GM21619 (cell line): ENCODE results near the gene RFC2.

ENCODE experiments used
- ATAC-seq: cut with Tn5 transposase; IDR thresholded peaks from one replicate; pipeline ENCODE4 v1.9.1; 2021; ENCODE audit not compliant: unreplicated experiment

The RFC2 gene

DNA sequence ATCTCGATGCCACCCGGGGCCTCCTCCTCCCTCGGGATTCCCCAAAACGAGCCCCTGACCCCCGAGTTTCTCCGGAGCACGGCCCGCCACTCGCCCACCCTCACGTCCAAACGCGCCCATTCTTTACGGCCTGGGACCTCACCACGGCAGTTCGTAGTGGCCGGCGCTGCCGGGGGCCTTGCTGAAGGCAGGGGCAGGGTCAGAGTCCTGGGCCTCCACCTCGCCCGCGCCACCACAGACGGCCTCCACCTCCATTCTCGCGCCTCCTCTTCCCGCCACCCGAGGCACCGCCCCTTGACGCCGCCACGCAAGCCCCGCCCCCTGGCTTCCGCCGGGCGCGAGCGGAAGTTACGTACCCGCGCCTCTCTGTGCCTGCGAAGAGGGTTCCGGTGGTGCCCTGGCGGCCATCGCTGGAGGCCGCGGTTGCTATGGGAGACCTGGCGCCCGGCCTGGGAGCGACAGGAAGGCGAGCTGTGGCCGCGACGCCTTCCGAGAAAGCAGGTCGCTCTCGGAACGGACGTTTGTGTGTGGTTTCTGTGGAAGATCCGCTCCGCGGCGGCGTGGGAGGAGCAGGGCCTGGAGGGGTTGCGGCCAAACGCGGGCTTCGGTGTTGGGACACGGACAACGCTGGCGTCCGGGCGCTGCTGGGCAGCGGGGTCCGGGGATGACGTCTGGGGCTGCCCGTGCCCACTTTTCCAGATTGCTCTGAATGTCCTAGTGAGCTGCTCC is at the start of gene RFC2:
TSS of gene RFC2 (minus strand) at position 271 of the 729 bp plus-strand sequence. CDS start at position 255, 16 bp downstream.
- peak; percentile 89 for ATAC-seq

DNA sequence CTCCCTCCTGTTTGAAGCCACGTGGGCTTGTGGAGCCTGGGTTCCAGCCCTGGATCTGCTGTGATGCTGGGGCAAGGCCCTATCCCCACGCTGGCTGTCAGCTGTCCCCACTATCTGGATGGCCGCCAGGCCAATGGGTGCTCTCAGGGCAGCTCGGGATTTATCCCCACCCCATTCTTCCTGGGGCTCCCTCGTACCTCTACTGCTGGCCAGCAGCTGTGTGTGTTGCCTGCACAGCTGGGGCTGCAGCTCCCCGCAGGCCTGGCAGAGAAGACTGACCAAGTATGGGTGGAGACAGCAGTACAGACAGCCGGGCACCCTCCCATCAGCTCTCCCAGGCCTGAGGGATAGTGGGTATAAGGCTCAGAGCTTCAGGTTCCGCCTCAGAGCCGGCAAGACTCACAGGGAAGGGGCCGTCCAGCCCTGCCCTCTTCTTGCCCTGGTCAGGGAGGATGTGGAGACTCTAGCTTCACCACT is 48.6 kb upstream of the RFC2 start:
- ATAC-seq = no peak

DNA sequence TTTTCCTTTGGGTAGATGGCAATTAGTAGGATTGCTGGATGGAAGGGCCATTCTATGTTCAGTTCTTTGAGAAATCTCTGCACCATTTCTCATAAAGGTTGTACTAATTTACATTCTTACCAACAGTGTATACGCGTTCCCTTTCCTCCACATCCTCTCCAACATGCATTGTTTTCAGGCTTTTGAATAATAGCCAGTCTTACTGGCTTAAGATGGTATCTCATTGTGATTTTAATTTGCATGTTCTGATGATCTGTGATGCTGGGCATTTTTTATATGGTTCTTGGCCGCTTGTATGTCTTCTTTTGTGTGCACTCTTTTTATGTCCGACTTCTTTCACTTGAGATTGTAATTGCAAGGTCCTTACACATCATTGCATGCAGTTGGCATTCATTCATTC is 46.7 kb upstream of the RFC2 start:
- no peak for ATAC-seq

DNA sequence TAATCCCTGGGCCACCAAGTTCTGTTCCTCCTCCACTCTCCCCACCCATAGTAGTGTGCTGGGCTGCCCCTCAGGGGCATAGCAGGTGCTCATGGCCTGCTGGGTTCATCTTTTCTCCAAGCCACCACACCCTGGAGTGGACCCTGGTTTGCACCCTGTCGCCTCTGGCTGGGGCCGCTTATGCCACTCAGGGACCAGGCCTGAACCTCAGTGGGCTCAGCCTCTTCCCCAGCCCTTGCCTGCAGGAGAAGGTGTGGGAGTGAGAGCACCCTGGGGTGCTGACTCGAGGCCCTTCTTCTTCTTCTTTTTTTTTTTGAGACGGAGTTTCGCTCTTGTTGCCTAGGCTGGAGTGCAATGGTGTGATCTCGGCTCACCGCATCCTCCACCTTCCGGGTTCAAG is 45.2 kb upstream of the RFC2 start:
- ATAC-seq = no peak

DNA sequence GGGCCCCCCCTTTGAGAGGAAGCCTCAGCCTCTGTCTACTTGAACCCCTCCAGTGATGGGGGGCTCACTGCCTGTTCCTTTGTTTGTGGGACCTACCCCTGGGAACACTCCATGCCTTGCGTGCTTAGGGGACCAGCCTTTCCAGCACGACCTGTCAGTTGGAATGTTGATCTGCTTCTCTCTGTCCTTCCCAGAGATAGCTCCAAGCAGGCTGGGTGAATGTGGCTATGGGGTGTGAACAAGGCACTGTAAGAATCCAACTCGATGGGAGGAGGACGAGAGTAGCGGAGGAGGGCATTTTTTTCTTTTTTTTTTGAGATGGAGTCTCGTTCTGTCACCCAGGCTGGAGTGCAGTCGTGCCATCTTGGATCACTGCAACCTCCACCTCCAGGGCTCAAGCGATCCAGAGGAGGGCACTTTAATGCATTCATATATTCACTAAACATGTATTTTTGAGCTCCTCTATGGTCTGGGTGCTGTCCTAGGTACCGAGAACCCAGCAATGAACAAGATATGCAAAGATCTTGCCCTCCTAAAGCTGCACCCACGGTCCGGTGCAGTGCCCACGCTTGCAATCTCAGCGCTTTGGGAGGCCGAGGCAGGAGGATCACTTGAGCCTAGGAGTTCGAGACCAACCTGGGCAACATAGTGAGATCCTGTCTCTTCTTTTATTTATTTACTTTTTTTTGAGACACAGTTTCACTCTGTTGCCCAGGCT is 43.5 kb upstream of the RFC2 start:
- ATAC-seq = no peak

DNA sequence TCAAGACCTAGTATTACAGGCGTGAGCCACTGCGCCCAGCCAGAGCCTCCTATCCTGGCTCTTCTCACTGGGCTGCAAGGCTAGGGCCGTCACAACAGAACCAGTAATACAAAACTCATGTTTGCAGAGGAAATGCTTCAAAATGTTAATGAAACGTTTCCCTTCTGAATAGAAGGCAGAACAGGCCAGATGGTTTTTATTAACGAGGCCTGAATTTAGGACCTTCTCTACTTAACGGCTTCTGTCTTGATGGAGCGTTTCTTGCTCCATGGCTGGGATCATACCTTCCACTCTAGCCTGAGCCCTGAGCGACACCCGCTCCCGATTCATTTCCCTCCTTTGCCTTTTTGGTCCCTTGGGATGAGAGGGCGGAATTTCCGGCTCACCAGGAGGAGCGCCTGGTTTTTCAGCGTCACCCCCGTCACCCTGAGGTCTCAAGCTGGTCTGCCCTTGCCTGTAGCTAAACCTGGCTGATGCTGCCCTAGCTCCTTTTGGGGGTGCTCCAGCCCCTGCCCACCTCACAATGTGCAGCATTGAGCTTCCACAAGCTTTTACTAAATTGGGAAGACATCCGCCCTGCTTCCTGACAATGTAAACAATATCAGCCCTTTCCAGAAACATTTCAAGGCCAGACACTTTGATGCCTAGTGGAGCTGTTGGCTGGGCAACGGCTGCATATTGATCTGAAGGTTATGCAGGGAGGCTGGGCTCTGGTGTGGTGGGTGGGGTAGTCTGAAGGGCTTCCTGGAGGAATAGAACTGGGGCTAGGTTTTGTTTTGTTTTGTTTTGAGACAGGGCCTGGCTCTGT is 40.2 kb upstream of the RFC2 start:
- no peak for ATAC-seq

DNA sequence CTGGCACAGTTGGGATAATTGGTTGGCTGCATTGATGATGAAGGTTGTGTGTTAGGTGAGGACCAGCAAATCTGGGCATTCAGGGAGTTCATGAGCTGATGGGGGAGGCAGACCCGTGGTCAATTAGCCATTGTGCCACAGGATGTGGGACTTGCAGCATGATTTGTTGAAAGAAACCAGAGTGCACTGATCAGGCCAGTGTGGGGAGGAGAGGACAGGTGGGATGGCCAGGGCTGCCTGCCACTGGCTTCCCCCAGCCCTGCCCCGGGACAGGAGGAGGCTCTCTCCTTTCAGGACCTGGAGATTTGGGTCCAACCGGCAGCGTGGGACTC is 39.3 kb upstream of the RFC2 start:
- ATAC-seq = no peak

DNA sequence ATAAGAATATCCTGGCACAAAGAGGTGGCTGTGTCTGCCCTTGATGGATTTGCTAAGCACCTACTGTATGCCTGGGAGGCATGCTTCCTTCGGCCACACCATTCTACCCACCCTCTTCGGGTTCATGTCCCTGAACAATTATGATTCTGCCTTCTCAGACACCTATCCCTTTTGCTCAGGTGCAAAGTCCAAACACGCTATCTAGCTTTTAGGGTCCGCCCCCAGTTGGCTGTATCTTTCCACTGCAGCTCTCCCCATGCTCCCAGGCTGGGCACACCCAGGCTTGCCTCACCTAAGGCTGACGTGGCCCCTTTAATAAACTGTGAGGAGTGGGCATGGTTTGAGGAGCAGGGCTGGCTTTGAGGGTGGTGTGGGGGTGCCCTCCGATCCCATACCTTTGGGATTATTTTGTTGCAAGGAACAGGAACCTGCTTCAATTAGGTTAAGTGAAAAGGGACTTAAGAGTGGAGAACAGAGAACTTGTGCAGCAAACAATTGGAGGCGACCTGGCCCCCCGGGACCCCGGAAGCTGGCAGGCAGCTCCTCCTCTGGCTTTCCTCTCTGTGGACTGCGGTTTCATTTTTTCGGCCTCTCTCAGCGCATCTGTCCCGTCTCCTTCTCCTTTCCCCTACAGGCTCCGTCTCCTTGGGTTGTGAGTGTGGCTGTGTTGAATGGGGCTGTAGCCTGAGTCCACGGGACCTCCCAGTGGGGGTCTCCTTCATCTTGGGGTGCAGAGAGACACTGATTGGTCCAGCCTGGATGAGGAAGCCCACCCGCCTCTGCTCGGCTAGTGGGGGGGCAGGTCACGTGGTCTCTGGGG is 38.8 kb upstream of the RFC2 start:
- ATAC-seq = no peak

DNA sequence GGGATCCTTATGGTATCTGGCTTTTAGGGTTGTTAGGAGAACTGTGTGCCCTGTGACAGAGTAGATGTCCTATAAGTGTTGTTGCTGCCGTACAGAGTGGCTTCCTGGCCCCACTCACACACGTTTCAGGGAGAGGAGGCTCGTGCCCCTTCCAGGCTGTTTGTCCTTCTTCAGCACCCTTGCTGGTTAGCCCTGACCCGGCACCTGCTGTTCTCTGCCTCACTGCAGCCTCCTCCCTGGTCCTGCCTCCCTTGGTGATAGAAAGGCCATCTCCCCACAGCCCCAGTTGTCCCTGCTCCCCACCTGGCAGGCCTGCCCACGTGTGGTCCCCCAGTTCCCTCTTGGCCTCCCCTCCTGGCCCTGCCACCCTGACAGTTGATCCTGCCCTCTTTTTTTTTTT is 37.3 kb upstream of the RFC2 start:
- no peak for ATAC-seq

DNA sequence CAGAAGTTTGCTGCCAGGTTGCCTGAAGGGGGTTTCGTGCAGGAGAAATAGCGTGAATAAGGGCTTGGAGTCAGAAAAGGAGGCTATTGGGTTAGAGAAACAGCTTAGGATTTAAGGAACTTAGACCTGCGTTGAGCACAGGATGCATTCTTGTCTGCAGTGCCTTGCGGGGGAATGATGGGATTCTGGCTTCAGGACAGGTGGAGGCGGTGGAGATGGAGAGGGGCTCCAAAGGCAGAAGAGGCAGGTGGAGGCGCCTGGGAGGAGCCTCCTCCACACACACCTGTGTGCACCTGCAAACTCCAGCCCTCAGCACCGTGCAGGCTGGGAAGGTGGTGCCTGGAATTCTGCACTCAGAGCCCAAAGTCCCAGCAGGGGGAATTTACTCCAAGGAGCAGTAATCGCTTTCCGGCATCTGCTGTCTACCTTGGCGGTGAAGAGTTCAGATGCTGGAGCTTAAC is 36.8 kb upstream of the RFC2 start:
- no peak for ATAC-seq

DNA sequence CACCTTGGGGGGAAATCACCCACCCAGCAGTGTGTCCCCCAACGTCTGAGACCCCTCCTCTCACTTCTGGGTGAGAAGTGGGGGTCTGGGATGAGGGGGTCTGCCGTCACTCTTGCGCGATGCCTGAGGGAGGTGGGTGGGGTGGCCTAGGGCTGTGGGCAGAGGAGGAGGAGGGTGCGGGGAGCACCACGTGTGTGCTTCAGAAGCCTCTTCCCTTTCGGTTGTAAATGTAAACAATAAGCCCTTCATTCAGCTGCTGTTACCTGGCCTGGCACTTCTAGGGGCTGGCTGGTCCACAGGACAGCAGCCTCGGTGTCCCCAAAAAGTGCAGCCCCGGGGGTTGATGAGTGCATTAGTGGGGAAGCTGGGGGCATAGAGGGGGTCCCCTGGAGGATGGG is 36.4 kb upstream of the RFC2 start:
- no peak for ATAC-seq

DNA sequence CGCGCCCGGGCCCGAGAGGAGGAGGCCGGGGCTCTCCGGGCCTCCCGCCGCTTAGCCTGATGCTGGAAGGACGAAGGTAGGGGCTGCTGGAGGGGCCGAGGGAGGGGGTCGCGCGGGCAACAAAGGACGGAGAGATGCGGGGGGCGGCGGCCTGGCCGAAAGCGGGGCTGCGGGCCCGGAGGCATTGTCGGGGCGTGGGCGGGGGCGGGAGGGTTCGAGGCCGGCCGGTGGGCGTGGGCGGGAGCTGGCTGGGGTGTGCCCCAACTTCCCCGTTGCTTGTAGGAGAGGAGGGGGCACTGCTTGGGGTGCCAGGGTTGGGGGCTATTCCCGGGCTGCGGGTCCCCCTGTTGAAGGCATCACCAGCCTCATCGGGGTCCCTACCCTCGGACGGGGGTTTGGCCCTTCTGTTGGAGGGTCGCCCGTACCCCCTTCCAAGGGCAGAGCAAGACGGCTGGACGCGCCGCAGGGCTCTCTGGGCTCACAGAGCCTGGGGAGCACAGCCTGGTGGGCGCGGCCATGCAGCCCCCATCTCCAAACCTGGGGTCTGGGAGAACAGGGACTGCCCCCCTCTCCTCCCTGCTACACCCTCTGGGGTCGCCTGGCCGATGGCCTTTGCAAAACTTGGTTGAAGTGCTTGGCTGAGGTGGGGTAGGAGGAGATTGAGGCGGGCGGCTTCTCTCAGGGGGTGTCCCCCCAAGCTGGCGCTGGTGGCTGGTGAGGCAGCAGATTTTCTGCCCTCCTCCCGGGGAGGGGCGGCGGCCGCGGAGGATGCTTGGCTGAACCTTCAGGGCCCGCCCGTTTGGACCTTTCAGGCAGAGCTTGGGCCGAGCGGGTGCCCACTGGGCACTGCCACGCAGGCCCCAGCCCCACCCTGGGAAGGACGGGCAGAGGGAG is 35.7 kb upstream of the RFC2 start:
- ATAC-seq = peak; percentile 8

DNA sequence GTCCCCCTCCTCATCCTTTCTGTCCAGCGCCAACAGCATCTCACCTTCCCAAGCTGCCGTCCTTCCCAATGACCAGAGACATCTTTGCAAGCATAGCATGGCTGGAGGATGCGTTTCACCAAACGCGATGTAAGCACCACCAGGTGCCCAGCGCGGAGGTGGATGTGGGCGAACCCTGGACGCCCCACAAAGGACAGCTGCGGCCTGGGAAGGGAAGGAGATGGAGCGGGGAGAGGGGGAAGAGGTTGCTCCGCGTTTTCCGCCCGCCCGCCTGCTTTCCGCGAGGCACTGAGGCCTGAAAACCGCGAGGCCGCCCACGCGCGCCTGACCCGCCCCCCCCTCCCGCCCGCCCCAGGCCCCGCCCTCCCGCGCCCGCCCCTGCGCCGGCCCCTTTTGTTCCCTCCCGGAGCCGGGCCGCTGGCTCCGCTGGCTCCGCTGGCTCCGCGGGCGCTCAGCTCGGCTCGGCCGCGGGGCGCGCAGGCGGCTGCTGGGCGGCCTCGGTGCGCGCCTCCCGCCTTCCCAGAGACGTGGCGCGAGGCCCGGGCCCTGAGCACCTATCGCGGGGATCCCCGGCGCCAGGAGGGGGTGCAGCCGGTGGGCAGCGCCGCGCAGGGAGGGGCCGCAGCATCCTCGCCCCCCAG is 34.9 kb upstream of the RFC2 start, which contains the start of gene CLIP2:
TSS of gene CLIP2 (plus strand) at position 390 of the 641 bp plus-strand sequence. CDS start 28,140 bp downstream, outside the sequence.
- peak; percentile 37 for ATAC-seq

DNA sequence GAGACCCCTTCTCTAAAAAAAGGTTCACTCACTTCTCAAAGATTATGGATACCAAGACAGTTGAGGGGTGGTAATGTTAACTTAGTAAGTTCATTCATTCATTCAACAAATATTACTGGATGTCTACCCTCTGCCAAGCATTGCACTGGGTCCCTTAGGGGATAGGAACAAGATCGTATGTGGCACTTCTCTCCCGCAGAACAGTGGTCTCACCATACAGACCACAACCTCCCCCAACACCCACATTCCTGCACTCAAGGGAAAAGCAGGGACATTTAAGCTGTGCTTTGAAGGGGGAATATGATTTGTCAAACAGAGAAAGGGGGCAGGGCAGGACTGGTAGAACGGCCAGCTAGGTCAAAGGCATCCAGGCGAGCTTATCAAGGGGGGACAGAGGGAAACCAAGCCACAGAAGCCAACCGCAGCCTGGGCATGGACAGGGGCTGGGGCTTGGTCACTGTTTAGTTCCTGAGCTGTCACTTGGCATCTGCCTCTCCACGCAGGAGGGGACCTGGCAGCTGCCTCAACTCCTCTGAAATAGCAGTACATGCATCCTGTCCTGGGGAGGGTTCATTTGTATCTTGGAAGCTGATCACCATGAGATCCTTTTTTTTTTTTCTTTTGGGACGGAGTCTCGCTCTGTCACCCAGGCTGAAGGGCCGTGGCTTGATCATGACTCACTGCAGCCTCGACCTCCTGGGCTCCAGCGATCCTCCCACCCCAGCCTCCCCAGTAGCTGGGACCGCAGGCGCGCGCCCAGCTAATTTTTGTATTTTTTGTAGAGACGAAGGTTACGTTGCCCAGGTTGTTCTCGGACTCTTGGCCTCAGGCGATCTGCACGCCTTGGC is 34.1 kb upstream of the RFC2 start:
- no peak for ATAC-seq

DNA sequence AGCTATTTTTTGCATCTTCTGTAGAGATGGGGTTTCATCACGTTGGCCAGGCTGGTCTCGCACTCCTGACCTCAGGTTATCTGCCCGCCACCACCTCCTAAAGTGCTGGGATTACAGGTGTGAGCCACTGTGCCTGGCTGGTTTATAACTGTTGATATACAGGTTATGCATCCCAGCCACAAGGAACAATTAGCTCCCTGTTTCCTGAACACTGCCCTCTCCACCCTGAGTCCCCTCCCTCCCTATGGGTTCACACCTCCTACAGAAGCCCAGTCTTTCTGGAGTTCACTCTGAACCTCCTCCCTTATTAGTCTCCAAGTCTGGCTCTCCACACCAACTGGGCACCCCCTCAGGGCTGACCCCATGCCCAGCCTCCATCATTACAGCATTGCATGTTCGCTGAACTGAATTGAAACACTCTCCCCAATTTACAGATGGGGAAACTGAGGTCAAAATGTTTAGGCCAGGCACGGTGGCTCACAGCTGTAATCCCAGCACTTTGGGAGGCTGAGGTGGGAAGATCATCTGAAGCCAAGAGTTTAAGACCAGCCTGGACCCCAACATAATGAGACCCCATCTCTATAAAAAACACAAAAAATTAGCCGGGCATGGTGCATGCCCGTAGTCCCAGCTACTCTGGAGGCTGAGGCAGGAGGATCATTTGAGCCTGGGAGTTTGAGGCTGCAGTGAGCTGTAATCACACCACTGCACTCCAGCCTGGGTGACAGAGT is 33.3 kb upstream of the RFC2 start:
- ATAC-seq = no peak

DNA sequence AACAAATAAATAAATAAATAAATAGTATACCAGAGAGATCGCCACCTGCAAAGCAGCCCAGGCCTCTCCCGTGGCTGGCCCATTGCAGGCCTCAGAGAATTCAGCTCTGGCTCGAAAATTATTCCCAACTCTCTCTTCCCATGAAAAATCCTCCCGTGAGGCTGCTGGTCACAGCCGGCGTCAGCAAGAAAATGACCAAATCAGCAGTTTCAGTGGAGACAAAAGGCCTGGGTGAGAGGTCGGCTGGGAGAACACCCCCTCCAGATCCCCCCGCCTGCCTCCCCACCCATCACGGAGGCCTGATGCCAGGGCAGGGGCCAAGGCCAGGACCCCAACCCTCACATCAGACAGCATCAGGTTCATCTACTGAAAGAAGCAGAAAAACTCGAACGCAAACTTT is 31.9 kb upstream of the RFC2 start:
- ATAC-seq = no peak

DNA sequence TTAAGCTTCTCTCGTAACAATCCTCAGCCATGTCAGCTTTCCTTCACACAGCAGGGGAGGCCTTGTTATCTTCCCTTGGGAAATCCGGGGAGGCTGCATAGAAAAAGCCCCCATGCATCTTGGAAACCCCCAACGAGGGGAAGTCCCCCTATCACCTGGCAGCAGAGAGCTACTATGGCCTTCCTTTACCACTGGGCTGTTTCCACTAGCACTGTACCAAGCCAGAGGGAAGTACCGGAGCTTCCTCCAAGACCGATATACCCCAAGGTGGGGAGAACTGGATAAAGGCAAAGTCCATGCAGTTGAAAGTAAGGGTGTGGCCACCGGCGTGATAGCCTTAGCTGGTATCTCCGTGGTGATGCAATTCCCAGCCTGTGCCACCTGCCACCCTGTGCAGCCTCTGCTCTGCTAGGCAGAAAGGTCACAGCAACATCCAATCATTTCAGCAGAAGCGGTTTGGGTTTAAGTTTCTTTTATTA is 30.6 kb upstream of the RFC2 start:
- peak; percentile 41 for ATAC-seq
